MM.1S (cell line): Measurements from ENCODE around the gene DCAF11.

Experiments used
- DNase-seq: peaks from one replicate; pipeline ENCODE4 v3.0.0-alpha.2; 2015
- H2AFZ ChIP-seq: fragments of 300-600 bp; sonication (generic); 2 replicates; pipeline ENCODE4 v1.6.0; 2016; ENCODE audit warnings: antibody characterized with exemption, low read length
- H3F3A ChIP-seq: fragments of 300-600 bp; sonication (generic); 2 replicates; pipeline ENCODE4 v1.6.1; 2016; ENCODE audit warnings: mild to moderate bottlenecking, antibody characterized with exemption, low read length, moderate library complexity, mixed read lengths; ENCODE audit not compliant: insufficient read depth
- H3K27ac ChIP-seq: fragments of 300-600 bp; sonication (generic); 2 replicates; pipeline ENCODE4 v1.5.1; 2016; ENCODE audit warnings: mild to moderate bottlenecking, low read length
- H3K27me3 ChIP-seq: fragments of 300-600 bp; sonication (generic); replicated peaks from 2 replicates; pipeline ENCODE4 v1.6.0; 2016; ENCODE audit warnings: low read length; ENCODE audit not compliant: insufficient read depth
- H3K36me3 ChIP-seq: fragments of 300-600 bp; sonication (generic); replicated peaks from 2 replicates; pipeline ENCODE4 v1.6.1; 2016; ENCODE audit warnings: mild to moderate bottlenecking, low read length, mixed read lengths; ENCODE audit not compliant: insufficient read depth
- H3K4me1 ChIP-seq: fragments of 300-600 bp; sonication (generic); 2 replicates; pipeline ENCODE4 v1.6.1; 2016; ENCODE audit warnings: low read length, mixed read lengths
- H3K4me2 ChIP-seq: fragments of 300-600 bp; sonication (generic); 2 replicates; pipeline ENCODE4 v1.6.0; 2016; ENCODE audit warnings: low read depth, low read length
- H3K4me3 ChIP-seq: fragments of 300-600 bp; sonication (generic); 2 replicates; pipeline ENCODE4 v1.5.1; 2016; ENCODE audit warnings: low read length, mixed read lengths
- H3K79me2 ChIP-seq: fragments of 300-600 bp; sonication (generic); 2 replicates; pipeline ENCODE4 v1.6.1; 2016; ENCODE audit warnings: mixed run types, low read length, mixed read lengths
- H3K9ac ChIP-seq: fragments of 300-600 bp; sonication (generic); 2 replicates; pipeline ENCODE4 v1.6.1; 2016; ENCODE audit warnings: low read length, mixed read lengths
- H3K9me2 ChIP-seq: fragments of 300-600 bp; sonication (generic); replicated peaks from 2 replicates; pipeline ENCODE4 v1.6.1; 2016; ENCODE audit warnings: mild to moderate bottlenecking, low read length, mixed read lengths; ENCODE audit not compliant: insufficient read depth
- H3K9me3 ChIP-seq: fragments of 300-600 bp; sonication (generic); replicated peaks from 2 replicates; pipeline ENCODE4 v1.6.1; 2016; ENCODE audit warnings: mild to moderate bottlenecking, low read length, mixed read lengths; ENCODE audit not compliant: insufficient read depth
- H4K20me1 ChIP-seq: fragments of 300-600 bp; sonication (generic); 2 replicates; pipeline ENCODE4 v1.6.1; 2016; ENCODE audit warnings: mild to moderate bottlenecking, low read length, moderate library complexity, mixed read lengths; ENCODE audit not compliant: insufficient read depth
- EZH2 ChIP-seq: fragments of 300-600 bp; sonication (generic); optimal IDR thresholded peaks from 2 replicates; pipeline ENCODE3; 2017; ENCODE audit warnings: low read depth, mild to moderate bottlenecking, antibody characterized with exemption, low read length, mixed read lengths
- EZH2phosphoT487 ChIP-seq: fragments of 300-600 bp; sonication (generic); IDR thresholded peaks from 2 replicates; pipeline ENCODE4 v1.6.1; 2018; ENCODE audit warnings: antibody characterized with exemption, low read length
- TF ChIP-seq, protein P1 (sequence below): fragments of 300-600 bp; sonication (generic); IDR thresholded peaks from 2 replicates; pipeline ENCODE4 v1.5.1; 2016; ENCODE audit warnings: antibody characterized with exemption, low read length, mixed read lengths

The DCAF11 gene

DNA sequence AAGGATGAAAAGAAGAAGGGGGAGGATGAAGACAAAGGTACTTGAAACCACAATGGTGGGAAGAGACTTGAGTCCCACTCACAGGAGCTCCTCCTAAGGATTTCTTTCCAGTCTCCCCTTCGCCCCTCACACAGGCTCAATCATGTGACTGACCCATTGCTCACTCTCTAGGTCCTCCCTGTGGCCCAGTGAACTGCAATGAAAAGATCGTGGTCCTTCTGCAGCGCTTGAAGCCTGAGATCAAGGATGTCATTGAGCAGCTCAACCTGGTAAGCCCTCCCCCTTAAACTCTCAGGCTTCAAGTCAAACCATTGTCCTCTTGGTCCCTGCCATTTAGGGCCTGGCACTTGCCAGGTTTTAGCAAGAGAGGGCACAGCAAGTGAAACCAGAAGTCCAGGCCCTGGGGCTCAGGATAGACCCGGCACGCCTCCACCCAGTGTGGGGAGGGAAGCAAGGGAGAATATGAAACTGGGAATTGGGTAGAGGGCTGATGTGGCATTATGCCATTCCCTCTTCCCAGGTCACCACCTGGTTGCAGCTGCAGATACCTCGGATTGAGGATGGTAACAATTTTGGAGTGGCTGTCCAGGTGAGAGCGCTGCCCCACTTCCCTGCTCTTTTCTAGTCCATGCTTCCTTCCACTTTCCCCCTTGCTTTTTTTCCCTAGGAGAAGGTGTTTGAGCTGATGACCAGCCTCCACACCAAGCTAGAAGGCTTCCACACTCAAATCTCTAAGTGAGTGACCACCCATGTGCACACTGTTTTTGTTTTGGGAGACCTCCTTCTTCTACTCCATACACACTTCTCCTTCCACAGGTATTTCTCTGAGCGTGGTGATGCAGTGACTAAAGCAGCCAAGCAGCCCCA, 23.2 kb downstream of the DCAF11 start:
- H3K9ac ChIP-seq = no peak overlapping the region
- H3K27me3 ChIP-seq = no peaks in the 10 kb centered on the region
- no peaks in the 10 kb centered on the region for H3K9me2 ChIP-seq
- H3K4me2 ChIP-seq = peak overlapping the region; percentile 76; the same call in 1 of the 2 replicates
- 0 out of 2 replicates have a peak, but pooled peaks cover 2% of the 10 kb centered on the region for H3K36me3 ChIP-seq
- H3K79me2 ChIP-seq = peaks cover 43% of the 10 kb centered on the region
- peaks cover 11% of the 10 kb centered on the region; the same call in 1 of the 2 replicates for H3K4me1 ChIP-seq
- H3K4me3 ChIP-seq = no peak overlapping the region
- peaks cover 8% of the 10 kb centered on the region for H3F3A ChIP-seq
- no peak overlapping the region for H2AFZ ChIP-seq
- no peaks in the 10 kb centered on the region for H4K20me1 ChIP-seq
- no peak for DNase-seq
- H3K9me3 ChIP-seq = no peaks in the 10 kb centered on the region
- no peak overlapping the region for H3K27ac ChIP-seq
- TF ChIP-seq EZH2phosphoT487 (no peak), EZH2 (no peak)
- TF ChIP-seq, protein P1, sequence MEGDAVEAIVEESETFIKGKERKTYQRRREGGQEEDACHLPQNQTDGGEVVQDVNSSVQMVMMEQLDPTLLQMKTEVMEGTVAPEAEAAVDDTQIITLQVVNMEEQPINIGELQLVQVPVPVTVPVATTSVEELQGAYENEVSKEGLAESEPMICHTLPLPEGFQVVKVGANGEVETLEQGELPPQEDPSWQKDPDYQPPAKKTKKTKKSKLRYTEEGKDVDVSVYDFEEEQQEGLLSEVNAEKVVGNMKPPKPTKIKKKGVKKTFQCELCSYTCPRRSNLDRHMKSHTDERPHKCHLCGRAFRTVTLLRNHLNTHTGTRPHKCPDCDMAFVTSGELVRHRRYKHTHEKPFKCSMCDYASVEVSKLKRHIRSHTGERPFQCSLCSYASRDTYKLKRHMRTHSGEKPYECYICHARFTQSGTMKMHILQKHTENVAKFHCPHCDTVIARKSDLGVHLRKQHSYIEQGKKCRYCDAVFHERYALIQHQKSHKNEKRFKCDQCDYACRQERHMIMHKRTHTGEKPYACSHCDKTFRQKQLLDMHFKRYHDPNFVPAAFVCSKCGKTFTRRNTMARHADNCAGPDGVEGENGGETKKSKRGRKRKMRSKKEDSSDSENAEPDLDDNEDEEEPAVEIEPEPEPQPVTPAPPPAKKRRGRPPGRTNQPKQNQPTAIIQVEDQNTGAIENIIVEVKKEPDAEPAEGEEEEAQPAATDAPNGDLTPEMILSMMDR = no peak

DNA sequence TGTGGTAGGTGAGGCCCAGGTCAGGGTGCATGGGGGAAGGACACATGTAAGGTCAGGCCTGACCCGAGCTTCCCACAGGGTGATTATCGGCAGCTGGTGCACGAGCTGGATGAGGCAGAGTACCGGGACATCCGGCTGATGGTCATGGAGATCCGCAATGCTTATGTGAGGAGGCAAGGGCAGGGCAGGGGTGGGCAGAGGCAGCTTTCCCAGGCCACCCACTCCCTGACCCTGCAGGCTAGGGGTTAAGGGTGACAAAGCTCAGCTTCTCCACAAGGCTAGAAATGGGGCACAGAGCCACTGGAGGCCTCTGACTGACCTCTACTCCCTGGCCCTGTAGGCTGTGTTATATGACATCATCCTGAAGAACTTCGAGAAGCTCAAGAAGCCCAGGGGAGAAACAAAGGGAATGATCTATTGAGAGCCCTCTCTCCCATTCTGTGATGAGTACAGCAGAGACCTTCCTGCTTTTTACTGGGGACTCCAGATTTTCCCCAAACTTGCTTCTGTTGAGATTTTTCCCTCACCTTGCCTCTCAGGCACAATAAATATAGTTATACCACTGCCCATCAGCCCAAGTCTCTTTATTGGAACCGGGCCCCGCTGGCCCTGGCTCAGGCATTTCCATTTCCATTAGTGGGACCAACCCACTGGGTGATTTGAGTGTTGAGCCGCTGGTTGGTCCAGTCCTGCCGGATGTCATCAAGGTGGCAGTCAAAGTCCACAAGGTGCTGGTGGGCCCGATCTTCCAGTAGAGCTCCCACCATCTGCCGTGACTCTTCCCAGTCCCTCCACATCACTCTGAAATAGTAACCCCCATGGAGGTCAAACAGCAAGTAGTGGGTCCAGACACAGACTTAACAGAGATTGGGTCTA, 24.1 kb downstream of the DCAF11 start:
- TF ChIP-seq EZH2phosphoT487 = no peak
- TF ChIP-seq, protein P1 = no peak
- TF ChIP-seq EZH2 = no peak

DNA sequence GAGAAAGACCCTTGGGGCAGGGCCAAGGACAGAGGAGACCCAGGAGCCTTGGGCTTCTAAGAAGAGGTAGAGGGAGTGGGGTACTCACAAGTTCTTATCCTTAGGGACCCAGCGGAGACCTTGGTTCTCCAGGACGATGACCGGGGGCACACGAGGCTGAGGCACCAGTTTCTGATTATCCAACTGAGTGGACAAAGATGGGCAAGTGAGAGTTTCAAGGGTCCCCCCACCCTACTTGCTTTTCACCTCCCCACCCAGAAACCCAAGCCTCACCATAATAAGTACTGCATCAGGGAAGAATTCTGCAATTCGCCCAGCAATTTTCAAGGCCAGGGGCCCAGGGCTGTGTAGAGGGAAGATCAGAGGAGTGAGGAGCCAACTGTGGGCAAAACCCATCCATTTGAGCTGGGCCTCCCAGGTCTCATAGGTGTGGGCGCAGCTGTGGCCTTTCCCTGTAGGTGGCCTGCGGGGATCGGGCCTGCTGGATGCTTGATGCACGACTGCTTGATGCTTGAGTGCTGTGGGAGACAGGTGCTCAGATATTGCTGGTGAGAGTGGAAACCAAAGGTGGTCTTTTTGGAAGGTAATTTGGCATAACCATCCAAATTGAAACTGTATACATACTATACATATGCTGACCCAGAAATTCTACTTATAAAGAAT, 24.8 kb downstream of the DCAF11 start:
- no peak overlapping the region for H2AFZ ChIP-seq
- no peak overlapping the region for H3K27ac ChIP-seq
- H3K9me3 ChIP-seq = no peaks in the 10 kb centered on the region
- peaks cover 50% of the 10 kb centered on the region for H3K79me2 ChIP-seq
- H3K4me3 ChIP-seq = no peak overlapping the region
- DNase-seq = no peak
- peaks cover 8% of the 10 kb centered on the region for H3F3A ChIP-seq
- H3K4me2 ChIP-seq = peak overlapping the region; percentile 47
- no peaks in the 10 kb centered on the region for H4K20me1 ChIP-seq
- no peaks in the 10 kb centered on the region for H3K27me3 ChIP-seq
- TF ChIP-seq EZH2phosphoT487 = no peak
- TF ChIP-seq, protein P1 = 0 out of 2 replicates have a peak, but pooled peaks have one; percentile 12
- no peak overlapping the region for H3K9ac ChIP-seq
- no peaks in the 10 kb centered on the region for H3K9me2 ChIP-seq
- H3K36me3 ChIP-seq = 0 out of 2 replicates have a peak, but pooled peaks cover 2% of the 10 kb centered on the region
- peaks cover 11% of the 10 kb centered on the region; the same call in 1 of the 2 replicates for H3K4me1 ChIP-seq

More for the DNA sequence above, 24.1 kb downstream of the DCAF11 start:
- Histone ChIP-seq H3K4me2 (no peak overlapping the region), H3K79me2 (peaks cover 43% of the 10 kb centered on the region), H3K27ac (no peak overlapping the region), H3K27me3 (no peaks in the 10 kb centered on the region), H3K9me3 (no peaks in the 10 kb centered on the region), H3F3A (peaks cover 8% of the 10 kb centered on the region), H3K36me3 (0 out of 2 replicates have a peak, but pooled peaks cover 2% of the 10 kb centered on the region), H4K20me1 (no peaks in the 10 kb centered on the region), H3K4me3 (no peak overlapping the region), H3K9me2 (no peaks in the 10 kb centered on the region), H2AFZ (no peak overlapping the region), H3K9ac (no peak overlapping the region), H3K4me1 (peaks cover 11% of the 10 kb centered on the region; the same call in 1 of the 2 replicates)
- no peak for DNase-seq
